Activated CD4-positive, alpha-beta memory T cell treated with anti-CD3 and anti-CD28 coated beads for 36 hours (primary cell): ENCODE results near the gene RNF183. TPM values are rescaled to one million over a fixed set of nuclear protein-coding genes. Genes with fewer than 3 reads are reported as not detected.

ENCODE experiments used
- CTCF ChIA-PET: fragments of 350-600 bp; sonication (Branson Sonifier 250); formaldehyde crosslinking; loops from one replicate; lab custom pipeline; 2021; ENCODE audit warnings: antibody characterized with exemption, inconsistent platforms; lab: Charles Lee
- POLR2A ChIA-PET: fragments of 350-600 bp; sonication (Branson Sonifier 250); formaldehyde crosslinking; loops from one replicate; lab custom pipeline; 2021; ENCODE audit warnings: antibody characterized with exemption; lab: Charles Lee
- DNase-seq: peaks from one replicate; pipeline ENCODE4 v3.0.0-alpha.2; 2020
- H3K27ac Mint-ChIP-seq: one replicate; pipeline ENCODE4 v1.8.0; 2021; ENCODE audit warnings: mixed read lengths
- H3K27me3 Mint-ChIP-seq: one replicate; pipeline ENCODE4 v1.8.0; 2021; ENCODE audit warnings: mixed read lengths
- H3K36me3 Mint-ChIP-seq: one replicate; pipeline ENCODE4 v1.8.0; 2021; ENCODE audit warnings: mixed read lengths
- H3K4me1 Mint-ChIP-seq: one replicate; pipeline ENCODE4 v1.8.0; 2021; ENCODE audit warnings: low read depth, mixed read lengths
- H3K4me3 Mint-ChIP-seq: one replicate; pipeline ENCODE4 v1.8.0; 2021; ENCODE audit warnings: mild to moderate bottlenecking, mixed read lengths
- H3K9me3 Mint-ChIP-seq: one replicate; pipeline ENCODE4 v1.8.0; 2021; ENCODE audit warnings: mixed read lengths
- intact Hi-C: fragments of 100-400 bp; cut with micrococcal nuclease; formaldehyde crosslinking; loops from one replicate; pipeline ENCODE4 v1.15.1; 2023
- total RNA-seq, 2 experiments: library from RNA; stranded (reverse); gene quantifications; one replicate each; pipeline ENCODE4 v1.2.3, GENCODE V29; 2021

RNF183 gene
- total RNA-seq, 2 experiments from 2014 or later = 0.36 to 0.39 TPM

- Mint-ChIP-seq H3K4me3 (no peak overlapping the region), H3K27ac (no peak overlapping the region), H3K27me3 (no peaks in the 10 kb centered on the region), H3K4me1 (no peaks in the 10 kb centered on the region), H3K36me3 (no peaks in the 10 kb centered on the region), H3K9me3 (no peaks in the 10 kb centered on the region)
- intact Hi-C loops = no loop called here
- ChIA-PET POLR2A (no interaction called here), CTCF (no interaction called here)
- DNase-seq = no peak
Measured at GRCh38 chr9:113316030-113316429, 12.9 kb upstream of the RNF183 start.

- ChIA-PET POLR2A (no interaction called here), CTCF (interaction anchor here (1.0 kb wide), 1 partner anchor 86 kb away, joined by 4 read pairs; the partner anchor contains the start of gene ALAD)
- H3K27ac Mint-ChIP-seq = no peak overlapping the region
- intact Hi-C loops = no loop called here
- H3K27me3 Mint-ChIP-seq = no peaks in the 10 kb centered on the region
- no peaks in the 10 kb centered on the region for H3K4me1 Mint-ChIP-seq
- H3K9me3 Mint-ChIP-seq = no peaks in the 10 kb centered on the region
- no peaks in the 10 kb centered on the region for H3K36me3 Mint-ChIP-seq
- DNase-seq = no peak
- no peak overlapping the region for H3K4me3 Mint-ChIP-seq
Measured at GRCh38 chr9:113315231-113315630, 12.1 kb upstream of the RNF183 start.

GRCh38 chr9:113313261-113313660 lies 10.1 kb upstream of the RNF183 start:
- intact Hi-C loops = no loop called here
- Mint-ChIP-seq H3K36me3 (no peaks in the 10 kb centered on the region), H3K9me3 (no peaks in the 10 kb centered on the region), H3K27me3 (no peaks in the 10 kb centered on the region), H3K4me1 (no peaks in the 10 kb centered on the region), H3K4me3 (no peak overlapping the region), H3K27ac (no peak overlapping the region)
- no peak for DNase-seq
- POLR2A ChIA-PET = no interaction called here
- CTCF ChIA-PET = no interaction called here

GRCh38 chr9:113311961-113312360 lies 8.8 kb upstream of the RNF183 start:
- no peaks in the 10 kb centered on the region for H3K9me3 Mint-ChIP-seq
- CTCF ChIA-PET = interaction anchor here (0.7 to 1.2 kb wide), 5 partner anchors 26 to 346 kb away, joined by 3 to 4 read pairs (median 3); partner anchors contain the start of genes CDC26 and PRPF4
- POLR2A ChIA-PET = interaction anchor here (0.6 kb wide), 1 partner anchor 36 kb away, joined by 4 read pairs; no protein-coding TSS in a partner anchor
- intact Hi-C loops = no loop called here
- H3K27ac Mint-ChIP-seq = no peak overlapping the region
- no peak for DNase-seq
- H3K27me3 Mint-ChIP-seq = no peaks in the 10 kb centered on the region
- no peaks in the 10 kb centered on the region for H3K4me1 Mint-ChIP-seq
- H3K4me3 Mint-ChIP-seq = no peak overlapping the region
- no peaks in the 10 kb centered on the region for H3K36me3 Mint-ChIP-seq

GRCh38 chr9:113310538-113310937 lies 7.4 kb upstream of the RNF183 start:
- DNase-seq = no peak
- intact Hi-C loops = no loop called here
- Mint-ChIP-seq H3K27ac (no peak overlapping the region), H3K9me3 (no peaks in the 10 kb centered on the region), H3K27me3 (peaks cover under 1% of the 10 kb centered on the region), H3K36me3 (no peaks in the 10 kb centered on the region), H3K4me1 (no peaks in the 10 kb centered on the region), H3K4me3 (no peak overlapping the region)
- POLR2A ChIA-PET = no interaction called here
- CTCF ChIA-PET = interaction anchor here (1.2 to 2.4 kb wide), 4 partner anchors 16 to 347 kb away, joined by 3 to 9 read pairs (median 6); no protein-coding TSS in a partner anchor

GRCh38 chr9:113309204-113309813 lies 6.1 kb upstream of the RNF183 start:
- Mint-ChIP-seq H3K36me3 (no peaks in the 10 kb centered on the region), H3K27me3 (peaks cover 3% of the 10 kb centered on the region), H3K27ac (no peak overlapping the region), H3K4me3 (no peak overlapping the region), H3K9me3 (no peaks in the 10 kb centered on the region), H3K4me1 (no peaks in the 10 kb centered on the region)
- CTCF ChIA-PET = interaction anchor here (0.7 to 2.4 kb wide), 7 partner anchors 11 to 348 kb away, joined by 3 to 9 read pairs (median 4); no protein-coding TSS in a partner anchor
- DNase-seq = peak; percentile 32
- intact Hi-C loops = loop anchor here (1.0 to 10.0 kb wide), 3 partner anchors 67 to 345 kb away; partner anchors contain the start of genes ALAD and HDHD3
- POLR2A ChIA-PET = no interaction called here

- DNase-seq = no peak
- Mint-ChIP-seq H3K27ac (no peak overlapping the region), H3K27me3 (peaks cover 3% of the 10 kb centered on the region), H3K9me3 (no peaks in the 10 kb centered on the region), H3K36me3 (no peaks in the 10 kb centered on the region), H3K4me3 (no peak overlapping the region), H3K4me1 (no peaks in the 10 kb centered on the region)
- ChIA-PET CTCF (no interaction called here), POLR2A (no interaction called here)
- intact Hi-C loops = loop anchor here (10.0 kb wide), 1 partner anchor 347 kb away; no protein-coding TSS in a partner anchor
Measured at GRCh38 chr9:113307396-113307975, 4.3 kb upstream of the RNF183 start.

- H3K27ac Mint-ChIP-seq = no peak overlapping the region
- CTCF ChIA-PET = no interaction called here
- intact Hi-C loops = loop anchor here (10.0 kb wide), 1 partner anchor 348 kb away; no protein-coding TSS in a partner anchor
- H3K4me1 Mint-ChIP-seq = no peaks in the 10 kb centered on the region
- H3K36me3 Mint-ChIP-seq = no peaks in the 10 kb centered on the region
- H3K9me3 Mint-ChIP-seq = no peaks in the 10 kb centered on the region
- no peak overlapping the region for H3K4me3 Mint-ChIP-seq
- no peak for DNase-seq
- POLR2A ChIA-PET = no interaction called here
- H3K27me3 Mint-ChIP-seq = peaks cover 3% of the 10 kb centered on the region
Measured at GRCh38 chr9:113306566-113306965, 3.4 kb upstream of the RNF183 start.

GRCh38 chr9:113301548-113301947 lies 1.6 kb downstream of the RNF183 start:
- DNase-seq = no peak
- Mint-ChIP-seq H3K27ac (no peak overlapping the region), H3K36me3 (no peaks in the 10 kb centered on the region), H3K9me3 (no peaks in the 10 kb centered on the region), H3K27me3 (peaks cover 3% of the 10 kb centered on the region), H3K4me1 (no peaks in the 10 kb centered on the region), H3K4me3 (no peak overlapping the region)
- CTCF ChIA-PET = no interaction called here
- POLR2A ChIA-PET = no interaction called here
- intact Hi-C loops = loop anchor here (10.0 kb wide), 1 partner anchor 353 kb away; no protein-coding TSS in a partner anchor

GRCh38 chr9:113299800-113300292 lies 3.3 kb downstream of the RNF183 start:
- H3K4me1 Mint-ChIP-seq = no peaks in the 10 kb centered on the region
- H3K9me3 Mint-ChIP-seq = no peaks in the 10 kb centered on the region
- H3K27me3 Mint-ChIP-seq = no peaks in the 10 kb centered on the region
- CTCF ChIA-PET = no interaction called here
- no peak for DNase-seq
- H3K36me3 Mint-ChIP-seq = no peaks in the 10 kb centered on the region
- POLR2A ChIA-PET = no interaction called here
- no peak overlapping the region for H3K4me3 Mint-ChIP-seq
- no peak overlapping the region for H3K27ac Mint-ChIP-seq
- intact Hi-C loops = loop anchor here (10.0 kb wide), 1 partner anchor 355 kb away; no protein-coding TSS in a partner anchor

- no peak for DNase-seq
- Mint-ChIP-seq H3K27ac (no peak overlapping the region), H3K9me3 (no peaks in the 10 kb centered on the region), H3K27me3 (no peaks in the 10 kb centered on the region), H3K4me1 (no peaks in the 10 kb centered on the region), H3K4me3 (no peak overlapping the region), H3K36me3 (no peaks in the 10 kb centered on the region)
- CTCF ChIA-PET = interaction anchor here (1.4 kb wide), 1 partner anchor 9 kb away, joined by 4 read pairs; no protein-coding TSS in a partner anchor
- POLR2A ChIA-PET = no interaction called here
- intact Hi-C loops = no loop called here
Measured at GRCh38 chr9:113298924-113299770, 4.0 kb downstream of the RNF183 start.
